H9 (cell line): ENCODE data around the gene ADAMTS17. TPM values are rescaled to one million over a fixed set of nuclear protein-coding genes. Genes with fewer than 3 reads are reported as not detected.
A peak's percentile ranks its signal among the peaks of the same experiment; 100 is the strongest.

Source experiments
- DNase-seq: peaks from one replicate; pipeline ENCODE4 v3.0.0-alpha.2; 2017
- H2AFZ ChIP-seq: one replicate; pipeline ENCODE4 v1.6.1; 2013; ENCODE audit warnings: mild to moderate bottlenecking, low read length, control low read depth, moderate library complexity
- H2AK5ac ChIP-seq: 2 replicates; pipeline ENCODE4 v1.6.1; 2013; ENCODE audit warnings: low read length, control low read depth, mixed read lengths; ENCODE audit not compliant: insufficient read length
- H2BK120ac ChIP-seq: one replicate; pipeline ENCODE4 v1.6.1; 2013; ENCODE audit warnings: low read depth, mild to moderate bottlenecking, low read length, control low read depth, inconsistent platforms; ENCODE audit not compliant: poor library complexity, severe bottlenecking
- H2BK12ac ChIP-seq: 2 replicates; pipeline ENCODE4 v1.6.1; 2013; ENCODE audit warnings: low read length, control low read depth, mixed read lengths, low read depth; ENCODE audit not compliant: insufficient read length
- H2BK15ac ChIP-seq: 2 replicates; pipeline ENCODE4 v1.6.1; 2013; ENCODE audit warnings: low read depth, low read length, control low read depth
- H2BK20ac ChIP-seq: one replicate; pipeline ENCODE4 v1.6.1; 2013; ENCODE audit warnings: low read depth, mild to moderate bottlenecking, low read length, control low read depth, inconsistent platforms; ENCODE audit not compliant: poor library complexity, severe bottlenecking
- H2BK5ac ChIP-seq: 2 replicates; pipeline ENCODE4 v1.6.1; 2013; ENCODE audit warnings: low read length, control low read depth, mixed read lengths; ENCODE audit not compliant: insufficient read length
- H3K14ac ChIP-seq: 2 replicates; pipeline ENCODE4 v1.6.1; 2013; ENCODE audit warnings: low read length, control low read depth; ENCODE audit not compliant: insufficient read depth
- H3K18ac ChIP-seq: 2 replicates; pipeline ENCODE4 v1.6.1; 2013; ENCODE audit warnings: low read depth, mild to moderate bottlenecking, mixed read lengths, low read length, control low read depth; ENCODE audit not compliant: insufficient read length
- H3K23ac ChIP-seq: 2 replicates; pipeline ENCODE4 v1.6.1; 2013; ENCODE audit warnings: low read length, control low read depth, mixed read lengths, low read depth; ENCODE audit not compliant: insufficient read length
- H3K23me2 ChIP-seq: 2 replicates; pipeline ENCODE4 v1.6.1; 2013; ENCODE audit warnings: low read depth, mild to moderate bottlenecking, mixed read lengths, low read length, control low read depth; ENCODE audit not compliant: insufficient read length, poor library complexity, severe bottlenecking
- H3K27ac ChIP-seq: 2 replicates; pipeline ENCODE4 v1.5.1; 2013; ENCODE audit warnings: low read length, control low read depth, mixed read lengths, low read depth; ENCODE audit not compliant: insufficient read length
- H3K27me3 ChIP-seq: 2 replicates; pipeline ENCODE4 v1.6.1; 2013; ENCODE audit warnings: low read length, control low read depth, inconsistent platforms; ENCODE audit not compliant: insufficient read depth
- H3K4ac ChIP-seq: 2 replicates; pipeline ENCODE4 v1.6.1; 2013; ENCODE audit warnings: low read depth, mild to moderate bottlenecking, control low read depth, inconsistent platforms, low read length, moderate library complexity
- H3K4me1 ChIP-seq: 2 replicates; pipeline ENCODE4 v1.6.1; 2013; ENCODE audit warnings: low read length, control low read depth, inconsistent platforms; ENCODE audit not compliant: insufficient read depth
- H3K4me2 ChIP-seq: 2 replicates; pipeline ENCODE4 v1.6.1; 2013; ENCODE audit warnings: low read length, control low read depth, mixed read lengths; ENCODE audit not compliant: insufficient read length, insufficient read depth
- H3K56ac ChIP-seq: 2 replicates; pipeline ENCODE4 v1.6.1; 2013; ENCODE audit warnings: low read depth, mild to moderate bottlenecking, mixed read lengths, low read length, control low read depth; ENCODE audit not compliant: insufficient read length
- H3K79me1 ChIP-seq: 2 replicates; pipeline ENCODE4 v1.6.1; 2013; ENCODE audit warnings: low read depth, mild to moderate bottlenecking, moderate library complexity, low read length, control low read depth, inconsistent platforms; ENCODE audit not compliant: insufficient read depth, poor library complexity, severe bottlenecking
- H3K79me2 ChIP-seq: 2 replicates; pipeline ENCODE4 v1.6.1; 2013; ENCODE audit warnings: low read length, control low read depth, inconsistent platforms; ENCODE audit not compliant: insufficient read depth
- H3K9ac ChIP-seq: 2 replicates; pipeline ENCODE4 v1.6.1; 2013; ENCODE audit warnings: low read length, control low read depth, mixed read lengths; ENCODE audit not compliant: insufficient read length; ENCODE audit errors: extremely low read depth
- H3K9me3 ChIP-seq: one replicate; pipeline ENCODE4 v1.6.1; 2013; ENCODE audit warnings: low read depth, low read length, inconsistent platforms; ENCODE audit not compliant: control insufficient read depth
- H3T11ph ChIP-seq: one replicate; pipeline ENCODE4 v1.6.1; 2013; ENCODE audit warnings: mild to moderate bottlenecking, low read length, control low read depth, inconsistent platforms
- H4K20me1 ChIP-seq: one replicate; pipeline ENCODE4 v1.6.1; 2013; ENCODE audit not compliant: control insufficient read depth, insufficient read length, insufficient read depth
- H4K5ac ChIP-seq: 2 replicates; pipeline ENCODE4 v1.6.1; 2013; ENCODE audit warnings: low read depth, mild to moderate bottlenecking, mixed read lengths, low read length, control low read depth; ENCODE audit not compliant: insufficient read length
- H4K8ac ChIP-seq: replicated peaks from 2 replicates; pipeline ENCODE4 v1.6.1; 2013; ENCODE audit warnings: low read length, control low read depth, mixed read lengths, low read depth; ENCODE audit not compliant: insufficient read length
- H4K91ac ChIP-seq: 2 replicates; pipeline ENCODE4 v1.6.1; 2013; ENCODE audit warnings: low read depth, mild to moderate bottlenecking, moderate library complexity, mixed read lengths, low read length, control low read depth; ENCODE audit not compliant: insufficient read length
- H3K27ac Mint-ChIP-seq, 3 experiments: 2 replicates in 2 of 3; 3 replicates in 1 of 3; pipeline ENCODE4 v1.8.0; 2020 to 2021; ENCODE audit warnings: mixed read lengths in 3 of 3, mild to moderate bottlenecking in 1 of 3, moderate library complexity in 1 of 3
- H3K27me3 Mint-ChIP-seq: 2 replicates; pipeline ENCODE4 v1.8.0; 2021; ENCODE audit warnings: low read depth, mild to moderate bottlenecking, moderate library complexity, mixed read lengths
- H3K36me3 Mint-ChIP-seq, 3 experiments: 2 replicates in 2 of 3; 3 replicates in 1 of 3; pipeline ENCODE4 v1.8.0; 2020 to 2021; ENCODE audit warnings: low read depth in 3 of 3, mixed read lengths in 3 of 3; ENCODE audit not compliant: insufficient read depth in 1 of 3
- H3K4me1 Mint-ChIP-seq, 2 experiments: 2 replicates each; pipeline ENCODE4 v1.8.0; 2020; ENCODE audit warnings: mixed read lengths in 2 of 2
- H3K4me3 Mint-ChIP-seq, 2 experiments: 2 replicates in 1 of 2; 3 replicates in 1 of 2; pipeline ENCODE4 v1.8.0; 2020 to 2021; ENCODE audit warnings: mild to moderate bottlenecking in 2 of 2, mixed read lengths in 2 of 2, moderate library complexity in 1 of 2
- H3K9me3 Mint-ChIP-seq, 2 experiments: 2 replicates in 1 of 2; 3 replicates in 1 of 2; pipeline ENCODE4 v1.8.0; 2020; ENCODE audit warnings: mild to moderate bottlenecking in 2 of 2, mixed read lengths in 2 of 2, moderate library complexity in 1 of 2
- WGBS: extraction: QIAGEN DNeasy Blood & Tissue Kit; methylation state at CpG from one replicate; pipeline ENCODE4 v1.1.7; 2013; ENCODE audit warnings: missing lambda C conversion rate, low lambda C conversion rate, mixed read lengths; ENCODE audit not compliant: insufficient read length; ENCODE audit errors: extremely low coverage; 5-methylcytosine and 5-hydroxymethylcytosine counted together
- long read RNA-seq: library from polyadenylated mRNA; unstranded; transcript quantifications from one replicate; pipeline ENCODE4 v2.0.0, GENCODE V29; 2020
- total RNA-seq: library from RNA; stranded (reverse); gene quantifications from 2 replicates; pipeline ENCODE4 v1.2.1, GENCODE V29; 2021
- TF ChIP-seq, protein P1 (sequence below): fragments of 200-600 bp; sonication (generic); conservative IDR thresholded peaks from 3 replicates; pipeline ENCODE4 v1.8.0; 2021; ENCODE audit warnings: antibody characterized with exemption, mild to moderate bottlenecking

Gene ADAMTS17
- total RNA-seq = 2.6 and 2.9 TPM in 2 replicates
- long read RNA-seq, partial matches to known transcripts = 0 of 3 reads
- long read RNA-seq, other reads (novel, unspliced or antisense) = 3 of 3 reads

GRCh38 chr15:100341750-100342560, at the start of gene ADAMTS17:
ADAMTS17 (minus strand) TSS chr15:100341975; CDS start chr15:100341899, 76 bp downstream.
- whole genome bisulfite sequencing = no CpG with 5 or more reads among the region's 59 CpGs
- Histone ChIP-seq H3T11ph (no peak within 1 kb of the TSS), H3K4me1 (no peaks in the 10 kb centered on the region), H3K27me3 (peaks cover 14% of the 10 kb centered on the region; the same call in 1 of the 2 replicates), H3K4ac (no peak within 1 kb of the TSS), H2BK120ac (no peak within 1 kb of the TSS), H2AK5ac (no peak within 1 kb of the TSS), H4K5ac (no peak within 1 kb of the TSS), H3K18ac (no peak within 1 kb of the TSS), H3K79me2 (no peaks in the 10 kb centered on the region), H3K23ac (no peak within 1 kb of the TSS), H3K27ac (no peak within 1 kb of the TSS), H3K4me2 (peak within 1 kb of the TSS; percentile 9), H4K20me1 (peaks cover 6% of the 10 kb centered on the region), H3K9ac (no peak within 1 kb of the TSS), H3K23me2 (no peaks in the 10 kb centered on the region), H4K8ac (no peak within 1 kb of the TSS), H4K91ac (no peak within 1 kb of the TSS), H2BK20ac (no peak within 1 kb of the TSS), H2BK5ac (no peak within 1 kb of the TSS), H3K14ac (no peak within 1 kb of the TSS), H3K56ac (no peak within 1 kb of the TSS), H2AFZ (no peak within 1 kb of the TSS), H2BK12ac (no peak within 1 kb of the TSS), H3K9me3 (no peaks in the 10 kb centered on the region), H2BK15ac (no peak within 1 kb of the TSS), H3K79me1 (no peaks in the 10 kb centered on the region)
- H3K4me3 Mint-ChIP-seq = peak within 1 kb of the TSS; percentile 58 to 75
- TF ChIP-seq, protein P1, sequence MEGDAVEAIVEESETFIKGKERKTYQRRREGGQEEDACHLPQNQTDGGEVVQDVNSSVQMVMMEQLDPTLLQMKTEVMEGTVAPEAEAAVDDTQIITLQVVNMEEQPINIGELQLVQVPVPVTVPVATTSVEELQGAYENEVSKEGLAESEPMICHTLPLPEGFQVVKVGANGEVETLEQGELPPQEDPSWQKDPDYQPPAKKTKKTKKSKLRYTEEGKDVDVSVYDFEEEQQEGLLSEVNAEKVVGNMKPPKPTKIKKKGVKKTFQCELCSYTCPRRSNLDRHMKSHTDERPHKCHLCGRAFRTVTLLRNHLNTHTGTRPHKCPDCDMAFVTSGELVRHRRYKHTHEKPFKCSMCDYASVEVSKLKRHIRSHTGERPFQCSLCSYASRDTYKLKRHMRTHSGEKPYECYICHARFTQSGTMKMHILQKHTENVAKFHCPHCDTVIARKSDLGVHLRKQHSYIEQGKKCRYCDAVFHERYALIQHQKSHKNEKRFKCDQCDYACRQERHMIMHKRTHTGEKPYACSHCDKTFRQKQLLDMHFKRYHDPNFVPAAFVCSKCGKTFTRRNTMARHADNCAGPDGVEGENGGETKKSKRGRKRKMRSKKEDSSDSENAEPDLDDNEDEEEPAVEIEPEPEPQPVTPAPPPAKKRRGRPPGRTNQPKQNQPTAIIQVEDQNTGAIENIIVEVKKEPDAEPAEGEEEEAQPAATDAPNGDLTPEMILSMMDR = peak; percentile 91
- peak; percentile 96 for DNase-seq
- H3K9me3 Mint-ChIP-seq = peaks cover 0 to 2% of the 10 kb centered on the region in 2 experiments; a peak in 1 of 5 replicates
- peaks cover 22 to 23% of the 10 kb centered on the region in 2 experiments for H3K4me1 Mint-ChIP-seq
- H3K36me3 Mint-ChIP-seq = no peaks in the 10 kb centered on the region
- H3K27ac Mint-ChIP-seq = no peak within 1 kb of the TSS; a peak in 1 of 7 replicates
- peaks cover 73% of the 10 kb centered on the region for H3K27me3 Mint-ChIP-seq
